Tibial nerve (tissue), 4 donors: ENCODE data around the gene PROCR.

Experiments used
- EP300 ChIP-seq, 2 donors: sonication (generic); formaldehyde crosslinking; IDR thresholded peaks; one replicate each; pipeline ENCODE4 v1.6.1; 2017; ENCODE audit warnings: antibody characterized with exemption in 2 of 2, mild to moderate bottlenecking in 1 of 2
- POLR2A ChIP-seq, 2 donors: fragments of 450-650 bp; IDR thresholded peaks; one replicate each; pipeline ENCODE4 v1.6.1; 2017; ENCODE audit warnings: antibody characterized with exemption in 2 of 2, mild to moderate bottlenecking in 2 of 2, moderate library complexity in 2 of 2
- TF ChIP-seq, protein P1 (sequence below), 5 experiments: fragments of 200-600 bp in 3 of 5; fragments of 450-650 bp in 2 of 5; sonication (generic) in 3 of 5; IDR thresholded peaks; one replicate each; pipeline ENCODE4 v1.5.1; 2016 to 2019; ENCODE audit warnings: antibody characterized with exemption in 5 of 5, mild to moderate bottlenecking in 3 of 5, moderate library complexity in 2 of 5

GRCh38 chr20:35146299-35146919 is 25.5 kb upstream of the PROCR start:
- TF ChIP-seq POLR2A (IDR thresholded peaks at IDR 0.05) (no peak), EP300 (IDR thresholded peaks at IDR 0.05) (no peak)
- TF ChIP-seq, protein P1, sequence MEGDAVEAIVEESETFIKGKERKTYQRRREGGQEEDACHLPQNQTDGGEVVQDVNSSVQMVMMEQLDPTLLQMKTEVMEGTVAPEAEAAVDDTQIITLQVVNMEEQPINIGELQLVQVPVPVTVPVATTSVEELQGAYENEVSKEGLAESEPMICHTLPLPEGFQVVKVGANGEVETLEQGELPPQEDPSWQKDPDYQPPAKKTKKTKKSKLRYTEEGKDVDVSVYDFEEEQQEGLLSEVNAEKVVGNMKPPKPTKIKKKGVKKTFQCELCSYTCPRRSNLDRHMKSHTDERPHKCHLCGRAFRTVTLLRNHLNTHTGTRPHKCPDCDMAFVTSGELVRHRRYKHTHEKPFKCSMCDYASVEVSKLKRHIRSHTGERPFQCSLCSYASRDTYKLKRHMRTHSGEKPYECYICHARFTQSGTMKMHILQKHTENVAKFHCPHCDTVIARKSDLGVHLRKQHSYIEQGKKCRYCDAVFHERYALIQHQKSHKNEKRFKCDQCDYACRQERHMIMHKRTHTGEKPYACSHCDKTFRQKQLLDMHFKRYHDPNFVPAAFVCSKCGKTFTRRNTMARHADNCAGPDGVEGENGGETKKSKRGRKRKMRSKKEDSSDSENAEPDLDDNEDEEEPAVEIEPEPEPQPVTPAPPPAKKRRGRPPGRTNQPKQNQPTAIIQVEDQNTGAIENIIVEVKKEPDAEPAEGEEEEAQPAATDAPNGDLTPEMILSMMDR (IDR thresholded peaks at IDR 0.05) = no peak
